ENCODE data around the gene ORM2.

ORM2 gene

DNA sequence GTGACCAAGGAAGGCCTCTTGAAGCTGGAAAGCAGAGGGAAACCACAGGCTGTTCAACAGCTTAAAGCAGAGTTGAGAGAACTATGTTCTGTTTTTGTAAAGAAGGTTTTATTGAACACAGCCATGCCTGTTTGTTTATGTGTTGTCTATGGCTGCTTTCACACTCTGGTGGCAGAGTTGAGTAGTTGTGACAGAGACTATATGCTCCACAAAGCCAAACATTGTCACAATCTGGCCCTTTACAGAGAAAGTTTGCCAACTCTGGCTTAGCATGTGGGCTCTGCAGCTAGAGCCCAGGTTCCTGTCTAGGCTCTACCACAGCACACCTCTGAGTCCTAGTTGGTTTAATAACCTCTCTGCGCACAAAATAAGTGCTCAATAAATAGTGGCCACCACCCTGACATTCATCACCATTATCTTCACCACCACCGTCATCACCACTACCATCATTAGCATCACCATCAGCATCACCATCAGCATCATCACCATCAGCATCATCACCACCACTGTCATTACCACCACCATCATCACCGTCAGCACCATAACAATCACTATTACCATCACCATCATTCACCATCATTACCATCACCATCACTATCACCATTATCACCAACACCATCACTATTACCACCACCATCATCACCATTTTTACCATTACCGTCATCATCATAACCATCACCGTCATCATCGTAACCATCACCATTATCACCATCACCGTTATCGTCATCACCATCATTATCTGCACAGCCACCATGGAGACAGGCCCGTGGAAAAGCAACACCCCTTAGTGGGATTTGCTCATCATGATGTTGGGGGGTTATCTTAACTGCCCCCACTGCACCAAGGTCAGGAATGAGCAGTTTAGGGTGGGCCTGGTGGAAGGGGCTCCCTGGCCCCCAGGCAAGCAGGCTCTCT lies 39.8 kb downstream of the ORM2 start:
- DNase-seq (ENCODE audit: low read depth in 2 of 3, low spot score in 2 of 3): no peak

DNA sequence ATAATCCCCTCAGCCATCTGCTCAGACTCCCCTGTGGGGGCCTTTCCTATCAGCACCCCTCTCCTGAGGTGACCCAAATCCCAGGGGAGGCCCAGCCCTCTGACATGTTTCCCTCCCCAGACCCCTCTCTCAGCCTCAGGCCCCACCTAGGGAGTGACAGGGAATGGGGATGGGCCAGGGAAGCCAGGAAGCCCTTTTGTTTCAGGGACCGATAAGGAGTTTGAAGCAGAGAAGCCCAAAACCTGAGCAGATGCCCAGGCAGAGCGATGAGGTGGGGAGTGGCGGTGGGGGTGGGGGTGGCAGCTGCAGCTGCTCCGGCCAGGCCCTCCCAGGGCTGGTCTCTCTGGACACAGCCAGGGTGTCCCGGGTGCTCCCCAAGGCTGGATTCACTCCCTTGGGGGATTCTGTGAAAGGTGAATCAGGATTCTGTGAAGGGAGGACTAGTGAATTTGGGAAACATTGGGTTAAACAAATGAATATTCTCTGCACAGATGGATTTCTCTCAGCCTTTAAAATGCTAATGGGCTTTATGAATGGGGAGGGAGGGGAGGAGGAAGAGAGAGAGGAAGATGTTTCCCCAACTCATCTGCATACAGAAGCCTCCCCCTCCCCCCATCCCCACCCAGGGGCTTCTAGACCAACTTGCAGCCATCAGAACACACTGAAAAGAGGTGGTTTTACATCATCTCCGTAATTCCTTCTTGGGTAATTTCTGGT lies 40.7 kb downstream of the ORM2 start:
- no peak for DNase-seq (ENCODE audit: low read depth in 2 of 3, low spot score in 2 of 3)

DNA sequence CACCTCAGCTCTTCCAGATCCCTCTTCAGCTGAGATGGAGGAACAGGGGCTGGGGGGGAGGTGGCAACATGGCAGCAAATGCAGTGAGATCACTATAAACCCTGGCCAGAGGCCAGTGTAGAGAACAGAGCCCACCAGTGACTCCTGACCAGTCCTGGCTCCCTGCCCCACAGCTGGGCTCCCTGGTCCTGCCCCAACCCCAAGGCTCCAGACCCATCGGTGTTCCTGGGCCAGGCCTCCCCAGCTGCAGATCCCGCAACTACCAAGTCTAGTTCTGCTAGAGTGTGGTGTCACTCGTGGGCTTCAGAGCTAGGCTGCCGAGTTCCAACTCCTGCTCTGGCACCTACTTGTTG lies 41.3 kb downstream of the ORM2 start:
- no peak for DNase-seq (ENCODE audit: low read depth in 2 of 3, low spot score in 2 of 3)

DNA sequence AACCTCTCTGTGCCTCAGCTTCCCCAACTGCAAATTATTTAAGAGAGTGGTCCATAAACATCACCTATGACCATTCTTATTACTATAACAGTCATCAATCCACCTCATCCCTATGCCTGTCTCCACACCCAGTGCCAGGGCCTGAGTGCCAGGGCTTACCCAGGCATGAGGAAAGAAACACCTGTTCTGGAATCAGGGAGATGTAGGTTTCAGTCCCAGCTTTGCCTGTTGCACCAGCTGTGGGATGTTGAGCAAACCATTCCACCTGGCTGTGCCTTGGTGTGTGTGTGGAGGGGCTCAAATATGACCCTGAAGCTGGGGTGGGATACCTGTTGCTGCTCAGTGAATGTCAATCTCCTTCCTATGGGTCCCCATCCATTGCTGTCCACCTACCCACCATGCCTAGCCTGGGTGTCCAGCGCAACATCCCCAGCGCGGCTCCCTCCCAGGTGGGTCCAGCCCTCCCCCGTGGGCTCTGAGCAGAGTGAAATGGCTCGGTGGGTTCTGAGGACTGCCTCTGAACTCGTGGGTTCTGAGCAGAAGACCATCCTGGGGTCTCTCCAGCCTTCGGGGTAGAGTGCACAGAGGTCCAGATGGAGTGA lies 41.8 kb downstream of the ORM2 start:
- no peak for DNase-seq (ENCODE audit: low read depth in 2 of 3, low spot score in 2 of 3)

DNA sequence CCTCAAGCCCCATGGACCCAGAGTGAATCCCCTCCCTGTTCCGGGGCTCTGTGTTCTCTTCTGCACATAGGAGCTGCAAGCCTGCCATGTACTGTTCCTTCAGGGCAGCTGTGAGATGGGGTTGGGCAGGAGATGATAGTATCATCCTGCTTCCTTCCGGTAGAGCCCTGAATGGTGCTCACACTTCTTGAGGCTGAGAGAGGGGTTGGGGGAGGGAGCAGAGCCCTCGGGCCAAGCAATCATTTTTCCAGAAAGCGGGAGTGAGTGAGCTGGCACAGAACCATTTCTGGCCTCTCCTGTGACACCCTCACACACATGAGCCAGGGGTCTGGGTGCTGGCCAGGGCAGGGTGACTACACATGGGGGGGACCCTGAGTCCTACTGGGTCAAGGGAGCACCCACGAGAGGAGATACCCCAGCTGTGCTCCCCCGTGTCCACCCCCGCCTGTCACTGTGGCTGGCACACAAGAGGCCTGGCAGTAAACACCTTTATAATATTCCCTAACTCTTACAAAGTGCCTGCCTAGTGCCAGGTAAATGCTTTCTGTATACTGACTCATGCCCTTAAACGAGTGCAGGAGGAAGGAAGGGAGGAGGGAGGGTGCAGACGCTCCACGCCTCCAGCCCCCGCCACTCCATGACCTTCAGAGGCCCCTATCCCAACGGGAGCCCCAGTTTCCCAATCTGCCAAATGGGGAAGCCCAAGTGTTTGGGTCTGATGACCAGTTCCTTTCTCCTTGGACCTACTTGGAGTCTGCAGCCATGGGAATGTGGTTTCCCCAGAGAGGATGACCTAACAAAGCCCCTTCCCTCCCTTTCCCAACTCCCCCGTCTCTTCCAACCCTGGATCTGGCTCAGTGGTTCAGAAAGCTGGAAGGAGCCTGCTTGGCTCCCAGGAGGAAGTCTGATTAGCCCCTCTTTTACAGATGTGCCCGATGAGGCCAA lies 42.6 kb downstream of the ORM2 start:
- DNase-seq (ENCODE audit: low read depth in 2 of 3, low spot score in 2 of 3): no peak

DNA sequence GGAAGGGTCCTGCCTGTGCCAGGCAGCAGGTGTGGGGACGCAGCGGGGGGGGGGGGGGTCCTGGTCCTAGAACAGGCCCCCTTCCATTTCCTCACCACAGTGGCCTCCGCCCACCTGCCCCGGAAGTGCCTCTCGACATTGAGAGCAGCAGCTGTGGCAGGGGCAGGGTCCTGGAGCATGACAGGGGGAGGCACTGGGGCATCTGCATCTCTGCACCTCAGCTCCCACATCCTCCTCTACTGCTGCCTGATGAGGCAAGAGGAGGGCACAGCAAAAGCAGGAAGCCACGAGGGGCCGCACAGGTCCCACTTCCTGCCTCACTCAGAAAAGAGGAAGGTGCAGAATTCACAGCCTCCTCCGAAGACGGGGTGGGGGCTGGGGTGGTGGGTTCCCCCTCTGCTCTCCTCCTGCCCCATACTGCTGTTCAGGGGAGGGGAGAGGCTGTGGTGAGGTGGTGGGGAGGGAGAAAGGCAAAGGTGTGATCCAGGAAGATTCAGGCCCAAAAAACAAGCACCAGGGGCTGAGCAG lies 43.3 kb downstream of the ORM2 start:
- DNase-seq (ENCODE audit: low read depth in 2 of 3, low spot score in 2 of 3): peak in 1 of 3 experiments; percentile 69

DNA sequence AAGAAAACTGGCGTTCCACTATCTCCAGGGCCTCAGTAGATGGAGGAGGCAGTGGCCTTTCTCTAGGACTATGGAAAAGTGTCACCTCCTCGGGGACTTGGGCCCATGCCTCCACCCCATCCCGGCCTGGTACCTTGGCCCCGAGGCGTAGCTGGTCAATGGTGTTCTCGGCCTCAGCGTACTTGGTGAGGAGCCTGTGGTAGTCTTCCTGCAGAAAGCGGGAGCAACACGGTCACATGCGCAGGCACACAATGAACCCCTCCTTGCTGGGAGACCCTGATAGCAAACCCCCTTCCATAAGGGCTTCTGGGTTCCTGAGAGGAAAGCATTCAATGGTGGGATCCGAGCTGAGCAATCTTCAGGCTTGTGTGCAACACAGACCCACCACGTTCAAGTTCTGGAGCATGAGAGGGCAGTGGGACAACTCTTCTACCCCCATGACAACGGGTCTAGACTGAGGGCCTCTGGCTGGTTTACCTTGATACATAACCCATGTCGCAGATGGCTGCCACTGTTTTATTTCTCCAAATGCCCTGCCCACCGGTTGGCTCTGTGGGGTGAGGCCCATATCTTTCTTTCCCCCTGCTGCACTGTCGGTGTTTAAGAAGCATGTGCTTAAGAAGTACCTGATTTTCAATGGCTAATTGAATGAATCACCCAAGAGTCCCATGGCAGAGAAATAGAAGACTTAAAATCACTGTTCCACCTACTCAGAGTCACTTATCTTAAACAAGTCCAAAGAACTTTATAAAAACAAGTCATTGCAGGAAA lies 44.5 kb downstream of the ORM2 start:
- DNase-seq (ENCODE audit: low read depth in 2 of 3, low spot score in 2 of 3): no peak

DNA sequence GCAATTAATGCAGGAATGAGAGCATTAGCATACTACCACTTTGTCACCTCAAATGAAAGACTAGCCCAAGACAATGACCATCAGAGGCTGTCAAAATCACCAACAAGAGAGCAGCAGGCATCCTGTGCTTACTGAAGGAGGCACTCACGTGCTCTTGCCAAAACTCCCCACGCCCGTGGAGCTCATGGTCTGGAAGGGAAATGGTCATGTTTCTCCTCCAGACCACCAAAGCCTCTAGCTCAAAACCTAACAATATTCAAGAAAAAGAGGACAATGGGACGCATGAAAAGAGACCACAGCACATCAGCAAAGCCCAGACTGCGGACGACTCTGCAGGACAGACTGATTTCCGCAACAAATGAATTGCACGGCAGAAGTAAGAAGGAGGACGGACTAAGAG lies 45.3 kb downstream of the ORM2 start:
- no peak for DNase-seq (ENCODE audit: low read depth in 2 of 3, low spot score in 2 of 3)

DNA sequence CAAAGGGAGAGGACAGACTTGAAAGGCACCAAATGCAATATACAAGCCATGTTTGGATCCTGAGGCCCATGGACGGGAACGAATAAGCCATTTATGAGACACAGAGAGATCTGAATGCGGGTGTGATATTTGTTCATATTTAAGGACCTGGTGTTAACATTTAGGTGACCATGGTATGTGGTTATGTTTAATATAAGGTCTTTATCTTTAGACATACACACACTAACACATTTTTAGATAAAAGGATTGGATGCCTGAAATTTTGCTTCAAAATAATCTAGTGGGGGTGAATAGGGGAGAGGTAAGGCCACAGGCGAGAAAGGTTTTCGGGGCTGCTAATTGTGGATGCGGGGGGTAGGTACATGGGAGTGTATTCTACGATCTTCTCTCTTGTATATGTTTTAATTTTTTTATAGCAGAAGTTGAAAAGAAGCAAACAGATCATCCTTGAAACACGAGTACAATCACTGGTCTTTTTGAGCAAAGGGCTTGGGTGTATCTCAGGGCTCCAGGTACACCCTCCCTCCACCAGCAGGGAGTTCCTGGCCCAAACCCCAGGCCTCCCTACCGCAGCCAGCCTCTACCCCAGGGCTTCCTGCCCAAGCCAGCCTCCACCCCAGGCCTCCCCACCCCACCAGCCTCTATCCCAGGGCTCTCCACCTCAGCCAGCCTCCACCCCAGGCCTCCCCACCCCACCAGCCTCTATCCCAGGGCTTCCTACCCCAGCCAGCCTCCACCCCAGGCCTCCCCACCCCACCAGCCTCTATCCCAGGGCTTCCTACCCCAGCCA lies 45.9 kb downstream of the ORM2 start:
- DNase-seq (ENCODE audit: low read depth in 2 of 3, low spot score in 2 of 3): no peak

DNA sequence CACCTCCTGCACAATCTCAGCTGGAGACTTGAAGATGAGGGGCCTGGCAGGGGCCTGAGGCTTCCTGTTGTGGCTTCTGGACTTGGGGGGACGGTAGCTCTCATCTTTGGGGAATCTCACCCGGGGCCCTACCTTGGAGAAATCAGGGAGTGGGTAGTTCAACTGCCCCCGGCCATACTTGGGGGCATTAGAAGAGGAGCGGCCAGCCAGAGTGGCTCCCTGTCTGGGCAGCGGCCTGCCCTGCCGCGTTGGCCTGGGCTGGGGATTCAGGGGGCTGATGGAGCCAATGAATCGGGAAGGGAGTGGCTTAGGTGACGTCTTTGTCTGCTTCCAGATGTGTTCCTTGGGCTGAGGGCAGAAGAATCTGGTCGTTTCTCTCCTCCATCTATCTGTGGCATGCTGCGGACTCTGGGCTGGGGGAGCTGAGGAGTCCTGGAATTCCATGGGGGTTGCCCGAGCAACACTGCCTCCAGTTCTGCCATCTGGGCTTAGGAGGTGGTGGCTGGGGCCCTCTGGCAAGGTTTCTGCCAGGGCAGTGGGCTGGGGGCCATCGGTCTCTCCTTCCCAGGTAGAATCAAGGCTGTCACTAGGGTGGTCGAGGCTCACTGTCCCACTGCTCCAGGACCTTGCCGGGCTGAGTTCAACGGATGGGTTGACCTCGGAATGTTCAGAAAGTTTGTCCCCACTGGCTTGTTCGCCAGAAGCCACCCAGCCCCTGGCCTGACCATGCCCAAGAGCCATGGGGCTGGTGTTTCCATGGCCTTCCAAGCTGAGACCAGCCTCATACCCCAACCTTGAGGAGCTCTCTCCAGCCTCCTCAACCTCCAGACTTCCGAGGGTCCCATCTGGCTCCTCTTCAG lies 47.1 kb downstream of the ORM2 start:
- DNase-seq (ENCODE audit: low read depth in 2 of 3, low spot score in 2 of 3): no peak

DNA sequence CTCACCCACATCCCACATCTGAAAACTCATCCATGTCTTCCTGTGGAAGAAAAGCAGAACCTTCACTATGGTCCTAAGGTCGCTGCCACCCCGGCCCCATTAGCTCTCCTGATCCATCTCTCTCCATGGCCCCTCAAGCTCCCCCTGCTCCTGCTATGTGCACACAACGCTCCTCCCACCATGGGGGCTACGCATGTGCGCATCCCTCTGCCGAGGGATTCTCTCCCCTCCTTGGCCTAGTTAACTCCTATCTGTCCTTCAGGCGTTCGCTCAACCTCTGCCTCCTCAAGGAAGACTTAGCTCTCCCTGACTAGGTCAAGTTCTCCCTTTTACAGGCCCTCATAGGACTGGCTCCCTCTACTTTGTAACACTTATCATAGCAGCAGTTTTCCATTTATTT lies 48.3 kb downstream of the ORM2 start:
- DNase-seq (ENCODE audit: low read depth in 2 of 3, low spot score in 2 of 3): no peak

DNA sequence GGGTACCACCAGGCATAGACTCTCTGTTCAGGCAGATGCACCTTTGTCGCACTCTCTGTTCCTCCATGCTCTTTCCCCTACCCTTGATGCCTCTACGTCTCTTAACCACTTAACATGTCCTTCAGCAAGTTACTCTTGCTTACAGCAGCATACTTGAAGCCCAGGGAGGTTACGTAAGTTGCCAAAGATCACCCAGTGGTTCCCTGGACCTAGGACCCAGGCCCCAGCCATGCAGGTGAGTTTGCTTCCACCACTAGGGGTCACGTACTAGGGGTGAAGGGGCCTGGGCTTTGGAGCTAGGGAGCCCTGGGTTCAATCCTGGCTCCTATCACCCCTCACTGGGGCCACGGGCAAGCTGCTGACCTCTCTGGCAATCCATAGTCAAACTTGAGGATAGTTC lies 49.2 kb downstream of the ORM2 start:
- no peak for DNase-seq (ENCODE audit: low read depth in 2 of 3, low spot score in 2 of 3)
